ENCODE measurements around the gene MS4A12.
"Not testable (repeated sequence)": the region's sequence is repeated elsewhere in the genome, so short reads cannot be mapped to it uniquely, and the experiment has no call there.

The MS4A12 gene

DNA sequence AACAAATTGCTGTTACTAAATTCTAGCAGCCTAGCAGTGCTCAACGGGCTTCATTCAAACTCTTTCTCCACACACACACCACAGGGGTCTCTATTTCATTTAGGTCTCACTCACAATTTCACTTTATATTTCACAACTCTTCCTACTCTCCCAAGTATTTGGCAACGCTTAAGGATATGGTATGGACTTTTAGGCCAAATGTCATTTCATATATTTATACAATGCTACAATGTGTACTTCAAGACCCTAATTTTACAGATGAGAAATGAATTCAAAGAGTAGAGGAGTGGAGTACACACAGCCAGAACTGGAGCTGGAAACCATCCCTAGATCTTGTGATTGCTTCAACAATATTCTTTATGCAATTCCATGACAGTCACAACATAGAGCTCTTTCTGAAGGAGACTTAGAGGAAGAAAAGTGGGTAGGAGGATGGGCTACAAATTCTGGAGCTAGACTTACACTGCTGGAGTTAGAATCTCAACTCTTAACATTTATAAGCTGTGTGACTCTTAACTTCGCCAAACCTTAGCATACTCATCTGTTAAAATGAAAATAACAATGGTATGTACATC, 20.2 kb downstream of the MS4A12 start:
- H3K4me3 ChIP-seq (ENCODE audit: low read depth, low read length) = no peak overlapping the region
- TF ChIP-seq, protein P1, sequence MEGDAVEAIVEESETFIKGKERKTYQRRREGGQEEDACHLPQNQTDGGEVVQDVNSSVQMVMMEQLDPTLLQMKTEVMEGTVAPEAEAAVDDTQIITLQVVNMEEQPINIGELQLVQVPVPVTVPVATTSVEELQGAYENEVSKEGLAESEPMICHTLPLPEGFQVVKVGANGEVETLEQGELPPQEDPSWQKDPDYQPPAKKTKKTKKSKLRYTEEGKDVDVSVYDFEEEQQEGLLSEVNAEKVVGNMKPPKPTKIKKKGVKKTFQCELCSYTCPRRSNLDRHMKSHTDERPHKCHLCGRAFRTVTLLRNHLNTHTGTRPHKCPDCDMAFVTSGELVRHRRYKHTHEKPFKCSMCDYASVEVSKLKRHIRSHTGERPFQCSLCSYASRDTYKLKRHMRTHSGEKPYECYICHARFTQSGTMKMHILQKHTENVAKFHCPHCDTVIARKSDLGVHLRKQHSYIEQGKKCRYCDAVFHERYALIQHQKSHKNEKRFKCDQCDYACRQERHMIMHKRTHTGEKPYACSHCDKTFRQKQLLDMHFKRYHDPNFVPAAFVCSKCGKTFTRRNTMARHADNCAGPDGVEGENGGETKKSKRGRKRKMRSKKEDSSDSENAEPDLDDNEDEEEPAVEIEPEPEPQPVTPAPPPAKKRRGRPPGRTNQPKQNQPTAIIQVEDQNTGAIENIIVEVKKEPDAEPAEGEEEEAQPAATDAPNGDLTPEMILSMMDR (IDR thresholded peaks at IDR 0.05; ENCODE audit: borderline replicate concordance, insufficient read depth, low read depth, low read length) = no peak

DNA sequence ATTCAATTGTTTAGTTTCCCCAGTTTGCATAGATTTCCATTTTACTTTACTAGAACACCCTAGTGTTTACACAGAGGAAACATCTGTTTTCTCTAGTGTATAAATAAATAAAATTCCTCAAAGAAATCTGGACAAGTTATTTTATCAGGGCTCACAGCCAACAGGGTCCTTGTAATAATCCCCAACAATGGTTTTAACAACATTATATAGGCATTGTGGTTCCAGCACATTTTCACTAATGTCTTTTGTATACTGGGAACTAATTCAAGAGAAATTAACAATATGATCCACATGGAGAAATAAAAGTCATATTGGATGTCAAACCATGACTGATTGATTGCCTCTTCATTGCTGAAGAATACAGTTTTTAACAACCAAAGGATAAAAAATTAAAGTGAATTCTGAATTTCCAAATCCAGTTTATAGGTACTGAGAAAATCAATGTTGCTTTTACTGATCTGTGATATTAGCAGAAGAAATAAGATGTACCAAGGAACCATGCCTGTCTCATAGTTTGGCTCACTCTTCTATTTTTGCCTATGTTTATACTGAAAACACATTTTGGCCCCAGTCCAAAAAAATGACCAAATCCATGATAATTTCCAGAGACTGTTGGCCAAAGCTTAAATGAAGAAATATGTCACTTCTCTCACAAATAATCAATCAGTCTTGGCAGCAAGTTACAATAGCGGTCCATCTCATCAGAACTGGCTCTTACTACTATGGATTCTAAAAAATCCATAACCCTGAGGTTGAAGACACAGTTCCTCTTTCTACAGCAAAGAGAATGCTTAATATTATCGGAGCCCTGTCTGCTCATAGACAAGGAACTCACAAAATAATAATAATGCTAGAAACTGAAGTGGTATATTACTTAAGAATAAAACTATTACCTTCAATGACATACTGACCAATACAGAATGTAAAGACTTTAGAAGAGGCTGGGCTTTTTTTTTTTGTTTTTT, 21.2 kb downstream of the MS4A12 start:
- no peak overlapping the region for H3K4me3 ChIP-seq (ENCODE audit: low read depth, low read length)
- TF ChIP-seq, protein P1 (IDR thresholded peaks at IDR 0.05; ENCODE audit: borderline replicate concordance, insufficient read depth, low read depth, low read length) = no peak

DNA sequence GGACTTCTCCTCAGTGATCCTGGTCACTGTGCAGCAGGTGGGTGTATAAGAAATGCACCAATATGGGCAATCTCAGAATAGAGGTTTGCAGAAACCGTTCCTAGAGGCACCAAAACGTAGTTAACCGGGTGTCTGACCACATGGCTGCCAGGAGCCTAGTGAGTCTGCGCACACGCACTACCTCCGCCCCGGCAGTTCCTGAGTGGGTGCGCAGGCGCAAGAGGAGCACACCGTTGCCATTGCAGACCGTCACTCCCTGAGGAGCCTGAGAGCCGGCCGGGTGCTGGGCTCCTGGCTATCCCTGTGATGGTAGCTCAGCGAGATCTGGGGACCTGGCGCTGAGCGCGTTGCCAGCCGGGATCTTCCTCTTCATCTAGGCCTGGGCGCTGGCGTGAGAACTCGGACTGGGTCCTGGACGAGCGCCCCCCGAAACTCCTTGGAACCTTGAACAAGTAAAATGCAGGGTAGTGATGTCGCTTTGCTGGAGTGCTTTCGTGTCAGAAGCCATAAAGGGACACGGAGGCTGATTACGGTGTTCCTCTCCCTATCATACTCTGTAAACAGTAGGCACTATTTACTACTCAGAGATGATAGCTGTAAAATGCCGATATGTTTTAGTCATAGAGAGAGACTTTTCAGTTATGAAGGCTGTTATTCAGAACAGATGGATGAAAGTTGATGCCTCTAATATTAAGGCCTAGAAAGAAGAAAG, 22.7 kb downstream of the MS4A12 start, which contains the start of gene MS4A13:
TSS of gene MS4A13 (plus strand) at position 249 of the 712 bp plus-strand sequence. CDS start 2,692 bp downstream, outside the sequence.
- TF ChIP-seq, protein P1 (IDR thresholded peaks at IDR 0.05; ENCODE audit: borderline replicate concordance, insufficient read depth, low read depth, low read length) = no peak

DNA sequence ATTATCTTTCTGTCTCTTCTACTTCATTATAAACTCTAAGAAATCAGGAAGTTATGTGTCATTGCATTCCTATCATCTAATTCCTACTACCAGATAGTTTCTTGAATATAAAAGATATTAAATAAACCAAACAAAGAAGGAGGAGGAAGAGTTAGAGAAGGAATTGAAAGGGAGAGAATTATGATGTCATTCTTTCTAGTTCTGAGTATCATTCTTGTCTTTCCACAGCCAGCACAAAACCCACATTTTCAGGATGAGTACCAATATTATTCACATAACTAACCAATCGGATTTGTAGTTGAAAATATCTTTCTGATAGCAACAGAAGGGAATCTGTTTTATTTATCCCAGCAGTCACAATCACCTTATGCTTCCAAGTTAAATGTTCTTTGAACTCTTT, 35.9 kb downstream of the MS4A12 start:
- H3K4me3 ChIP-seq (ENCODE audit: low read depth, low read length) = no peak overlapping the region
- TF ChIP-seq, protein P1 (IDR thresholded peaks at IDR 0.05; ENCODE audit: borderline replicate concordance, insufficient read depth, low read depth, low read length) = no peak

More for the DNA sequence above, 22.7 kb downstream of the MS4A12 start, which contains the start of gene MS4A13:
- no peak within 1 kb of the TSS for H3K4me3 ChIP-seq (ENCODE audit: low read depth, low read length)

DNA sequence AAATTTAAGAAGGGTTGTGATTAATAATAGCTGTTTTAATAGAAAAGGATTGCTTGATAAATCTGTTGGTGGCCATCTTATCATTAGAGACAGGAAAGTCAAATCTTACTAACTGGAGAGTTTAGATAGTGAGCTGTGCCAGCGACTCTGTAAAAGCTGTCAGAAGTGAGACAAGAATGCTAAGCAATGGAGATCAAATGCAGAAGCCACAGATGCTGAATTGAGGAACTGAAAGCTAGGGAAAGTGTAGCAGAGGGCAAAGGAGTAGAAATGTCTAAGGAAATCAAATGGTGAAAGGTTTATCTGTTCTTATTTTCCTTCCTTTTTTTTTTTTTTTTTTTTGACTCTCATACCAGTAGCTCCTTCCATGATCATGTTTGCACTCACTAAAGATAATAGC, 36.4 kb downstream of the MS4A12 start:
- TF ChIP-seq, protein P1 (IDR thresholded peaks at IDR 0.05; ENCODE audit: borderline replicate concordance, insufficient read depth, low read depth, low read length) = no peak

DNA sequence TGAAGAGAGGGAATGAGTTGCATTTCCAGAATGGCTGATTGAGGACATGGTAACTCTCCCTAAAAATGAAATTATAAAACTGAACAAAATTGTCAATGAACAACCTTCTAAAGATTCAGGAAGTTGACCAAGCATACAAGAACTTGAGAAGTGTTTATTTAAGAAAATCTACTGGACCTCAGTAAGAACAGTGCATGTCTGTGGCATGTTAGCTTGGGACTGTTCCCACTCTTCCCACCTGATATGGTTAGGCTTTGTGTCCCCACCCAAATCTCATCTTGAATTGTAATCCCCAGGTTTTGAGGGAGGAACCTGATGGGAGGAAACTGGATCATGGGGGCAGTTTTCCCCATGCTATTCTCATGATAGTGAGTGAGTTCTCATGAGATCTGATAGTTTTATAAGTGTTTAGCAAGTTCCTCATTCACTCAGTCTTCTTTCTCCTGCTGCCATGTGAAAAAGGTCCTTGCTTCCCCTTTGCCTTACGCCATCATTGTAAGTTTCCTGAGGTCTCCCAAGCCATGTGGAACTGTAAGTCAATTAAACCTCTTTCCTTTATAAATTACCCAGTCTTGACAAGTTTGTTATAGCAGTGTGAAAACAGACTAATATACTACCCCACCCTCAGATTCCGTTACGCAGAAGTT, 38.0 kb downstream of the MS4A12 start:
- no peak overlapping the region for H3K4me3 ChIP-seq (ENCODE audit: low read depth, low read length)
- TF ChIP-seq, protein P1 (IDR thresholded peaks at IDR 0.05; ENCODE audit: borderline replicate concordance, insufficient read depth, low read depth, low read length) = no peak

More for the DNA sequence above, 36.4 kb downstream of the MS4A12 start:
- no peak overlapping the region for H3K4me3 ChIP-seq (ENCODE audit: low read depth, low read length)

DNA sequence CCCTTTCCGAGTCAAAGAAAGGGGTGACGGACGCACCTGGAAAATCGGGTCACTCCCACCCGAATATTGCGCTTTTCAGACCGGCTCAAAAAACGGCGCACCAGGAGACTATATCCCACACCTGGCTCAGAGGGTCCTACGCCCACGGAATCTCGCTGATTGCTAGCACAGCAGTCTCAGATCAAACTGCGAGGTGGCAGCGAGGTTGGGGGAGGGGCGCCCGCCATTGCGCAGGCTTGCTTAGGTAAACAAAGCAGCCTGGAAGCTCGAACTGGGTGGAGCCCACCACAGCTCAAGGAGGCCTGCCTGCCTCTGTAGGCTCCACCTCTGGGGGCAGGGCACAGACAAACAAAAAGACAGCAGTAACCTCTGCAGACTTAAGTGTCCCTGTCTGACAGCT, 39.8 kb downstream of the MS4A12 start:
- H3K4me3 ChIP-seq (ENCODE audit: low read depth, low read length) = not testable (repeated sequence)

DNA sequence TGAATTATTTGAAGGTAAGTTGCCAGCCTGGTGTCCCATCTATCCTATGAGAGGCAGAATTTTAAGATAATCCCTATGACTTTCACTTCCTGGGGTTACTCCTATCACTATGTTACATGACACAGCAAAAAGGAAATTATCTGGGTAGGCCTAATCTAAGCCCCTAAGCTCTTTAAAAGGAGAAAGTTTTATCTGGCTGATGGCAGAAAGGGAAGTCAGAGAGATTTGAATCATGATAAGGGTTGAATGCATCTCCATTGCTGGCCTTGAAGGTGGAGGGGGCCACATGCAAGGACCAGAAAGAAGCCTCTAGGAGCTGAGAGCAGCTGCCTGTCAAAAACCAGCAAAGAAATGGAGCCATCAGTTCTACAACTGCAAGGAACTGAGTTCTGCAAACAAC, 46.0 kb downstream of the MS4A12 start:
- not testable (repeated sequence) for H3K4me3 ChIP-seq (ENCODE audit: low read depth, low read length)

Measured in GM12875 (cell line).